GM10266 (cell line): Measurements from ENCODE around the gene HBZ.
A peak's percentile ranks its signal among the peaks of the same experiment; 100 is the strongest.

Source experiments
- DNase-seq: peaks from one replicate; pipeline ENCODE4 v3.0.0; 2012; ENCODE audit errors: extremely low spot score
- CTCF ChIP-seq: IDR thresholded peaks from 2 replicates; pipeline ENCODE4 v1.5.1; 2012; ENCODE audit warnings: mild to moderate bottlenecking, low read depth; ENCODE audit not compliant: control insufficient read depth, insufficient read depth; ENCODE audit errors: missing control alignments

The HBZ gene

GRCh38 chr16:152141-153128 lies at the start of gene HBZ:
HBZ (plus strand) TSS chr16:152644; CDS start chr16:152910, 266 bp downstream.
- TF ChIP-seq CTCF, result no peak
- DNase-seq, result no peak

GRCh38 chr16:104355-104754 lies 48.1 kb upstream of the HBZ start:
- TF ChIP-seq CTCF, result no peak
- DNase-seq, result no peak

- no peak for DNase-seq
- no peak for TF ChIP-seq CTCF
Observed at GRCh38 chr16:104928-105327, 47.5 kb upstream of the HBZ start.

GRCh38 chr16:105521-105920 lies 46.9 kb upstream of the HBZ start:
- no peak for TF ChIP-seq CTCF
- DNase-seq, result no peak

- DNase-seq, result peak; percentile 76
- TF ChIP-seq CTCF, result peak; percentile 84
Observed at GRCh38 chr16:106623-107324, 45.7 kb upstream of the HBZ start.

- DNase-seq, result no peak
- TF ChIP-seq CTCF, result no peak
Observed at GRCh38 chr16:112153-112840, 40.1 kb upstream of the HBZ start.
